ENCODE results near the gene LMAN1.

DNA sequence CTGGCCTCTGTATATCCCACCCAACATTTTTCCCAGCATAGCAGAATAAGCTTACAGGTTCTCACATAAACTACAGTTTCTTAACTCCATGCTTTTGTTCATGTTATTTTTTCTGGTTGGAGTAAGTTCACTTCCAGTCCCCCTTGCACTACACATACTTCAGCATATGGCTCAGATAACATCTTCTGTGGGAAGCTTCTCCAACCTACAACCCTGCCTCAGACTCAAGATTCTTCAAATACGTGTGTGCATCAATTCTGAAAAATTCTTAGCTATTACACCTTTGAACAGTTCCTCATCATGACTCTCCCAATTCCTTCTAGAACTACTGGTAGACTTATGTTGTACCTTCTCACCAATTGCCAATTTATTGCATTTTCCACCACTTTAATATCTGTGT, 33.1 kb downstream of the LMAN1 start:
- TF ChIP-seq, protein P1, sequence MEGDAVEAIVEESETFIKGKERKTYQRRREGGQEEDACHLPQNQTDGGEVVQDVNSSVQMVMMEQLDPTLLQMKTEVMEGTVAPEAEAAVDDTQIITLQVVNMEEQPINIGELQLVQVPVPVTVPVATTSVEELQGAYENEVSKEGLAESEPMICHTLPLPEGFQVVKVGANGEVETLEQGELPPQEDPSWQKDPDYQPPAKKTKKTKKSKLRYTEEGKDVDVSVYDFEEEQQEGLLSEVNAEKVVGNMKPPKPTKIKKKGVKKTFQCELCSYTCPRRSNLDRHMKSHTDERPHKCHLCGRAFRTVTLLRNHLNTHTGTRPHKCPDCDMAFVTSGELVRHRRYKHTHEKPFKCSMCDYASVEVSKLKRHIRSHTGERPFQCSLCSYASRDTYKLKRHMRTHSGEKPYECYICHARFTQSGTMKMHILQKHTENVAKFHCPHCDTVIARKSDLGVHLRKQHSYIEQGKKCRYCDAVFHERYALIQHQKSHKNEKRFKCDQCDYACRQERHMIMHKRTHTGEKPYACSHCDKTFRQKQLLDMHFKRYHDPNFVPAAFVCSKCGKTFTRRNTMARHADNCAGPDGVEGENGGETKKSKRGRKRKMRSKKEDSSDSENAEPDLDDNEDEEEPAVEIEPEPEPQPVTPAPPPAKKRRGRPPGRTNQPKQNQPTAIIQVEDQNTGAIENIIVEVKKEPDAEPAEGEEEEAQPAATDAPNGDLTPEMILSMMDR (IDR thresholded peaks at IDR 0.05), result no peak
- TF ChIP-seq POLR2A (IDR thresholded peaks at IDR 0.05), result no peak

All from body of pancreas (tissue), 4 donors.